Lung (tissue), 12 donors: Measurements from ENCODE around the gene PSME3. TPM values are rescaled to one million over a fixed set of nuclear protein-coding genes. Genes with fewer than 3 reads are reported as not detected.
"Not testable (repeated sequence)": the region's sequence is repeated elsewhere in the genome, so short reads cannot be mapped to it uniquely, and the experiment has no call there.

Experiments used
- ATAC-seq: fragments of 200-7000 bp; cut with Tn5 transposase; one replicate; pipeline ENCODE4 v1.9.1; 2020; ENCODE audit warnings: moderate number of reproducible peaks; ENCODE audit not compliant: insufficient read depth, low FRiP score
- DNase-seq, 3 donors: peaks; one replicate each; pipeline ENCODE4 v3.0.0-alpha.2; 2013 to 2017
- H3K27ac ChIP-seq, 2 donors: one replicate each; pipeline ENCODE4 v1.5.1; 2013; ENCODE audit warnings: mild to moderate bottlenecking in 2 of 2, moderate library complexity in 2 of 2, control low read depth in 1 of 2, inconsistent platforms in 1 of 2, low read depth in 1 of 2, low read length in 1 of 2
- H3K27me3 ChIP-seq, 3 donors: one replicate each; pipeline ENCODE4 v1.5.1; 2013; ENCODE audit warnings: low read length in 2 of 3; ENCODE audit not compliant: control insufficient read depth in 3 of 3, insufficient read depth in 3 of 3
- H3K36me3 ChIP-seq, 4 donors: one replicate each; pipeline ENCODE4 v1.5.1; 2013; ENCODE audit warnings: low read length in 4 of 4, mild to moderate bottlenecking in 1 of 4, moderate library complexity in 1 of 4; ENCODE audit not compliant: control insufficient read depth in 4 of 4, insufficient read depth in 4 of 4
- H3K4me1 ChIP-seq, 5 donors: one replicate each; pipeline ENCODE4 v1.5.1; 2013; ENCODE audit warnings: low read length in 5 of 5, mild to moderate bottlenecking in 2 of 5, moderate library complexity in 1 of 5; ENCODE audit not compliant: control insufficient read depth in 5 of 5, insufficient read depth in 5 of 5
- H3K4me3 ChIP-seq: one replicate; pipeline ENCODE4 v1.5.1; 2013; ENCODE audit warnings: mild to moderate bottlenecking, control low read depth, moderate library complexity
- H3K9ac ChIP-seq, 2 donors: one replicate each; pipeline ENCODE4 v1.5.1; 2013; ENCODE audit warnings: low read length in 2 of 2, control low read depth in 1 of 2; ENCODE audit not compliant: insufficient read depth in 1 of 2
- H3K9me3 ChIP-seq, 4 donors: one replicate each; pipeline ENCODE4 v1.5.1; 2013; ENCODE audit warnings: low read length in 3 of 4, mild to moderate bottlenecking in 1 of 4, moderate library complexity in 1 of 4; ENCODE audit not compliant: control insufficient read depth in 4 of 4, insufficient read depth in 3 of 4
- CTCF ChIP-seq: IDR thresholded peaks from 2 replicates; pipeline ENCODE4 v1.5.1; 2012; ENCODE audit warnings: mild to moderate bottlenecking; ENCODE audit errors: control extremely low read depth, extremely low read depth
- WGBS, 2 donors: extraction: QIAGEN DNeasy Blood & Tissue Kit; methylation state at CpG; one replicate each; pipeline ENCODE4 v1.1.7; 2013; 5-methylcytosine and 5-hydroxymethylcytosine counted together
- polyA plus RNA-seq, 2 donors: library from polyadenylated mRNA; stranded (reverse); fragments of 200-250 nt; gene quantifications; one replicate each; pipeline ENCODE4 v1.2.1, GENCODE V29; 2013
- total RNA-seq, 2 donors: library from RNA; depleted of rRNA in 1 of 2; stranded (reverse); fragments of >200 nt in 1 of 2; gene quantifications; one replicate each; pipeline ENCODE4 v1.2.1, GENCODE V29; 2014 to 2021
- donor health status: control.
- donor health status: control.
- donor health status: Bipolar disorder and iron deficiency.
- donor health status: healthy.
- donor health status: DM: yes; HTN: yes; CAD: no.

The PSME3 gene
- total and polyA plus RNA-seq, 4 donors = 34.5 to 117 (median 77.9) TPM

- Histone ChIP-seq H3K4me3 (no peak overlapping the region), H3K27me3 (no peaks in the 10 kb centered on the region), H3K36me3 (peaks cover 0 to 4% (median 0%) of the 10 kb centered on the region in 4 donors), H3K9ac (no peak overlapping the region), H3K27ac (no peak overlapping the region), H3K4me1 (peaks cover 0 to under 1% (median 0%) of the 10 kb centered on the region in 5 donors), H3K9me3 (no peaks in the 10 kb centered on the region)
- DNase-seq = no peak
- no peak for TF ChIP-seq CTCF
- ATAC-seq = no peak
- WGBS, 2 donors = 84 to 87% methylated on average over 5 of the region's 5 CpGs
Observed at GRCh38 chr17:42880776-42881310, 47.6 kb downstream of the PSME3 start.

GRCh38 chr17:42881706-42882105 lies 48.5 kb downstream of the PSME3 start:
- H3K27me3 ChIP-seq, ATAC-seq, H3K9me3 ChIP-seq, H3K27ac ChIP-seq, H3K4me3 ChIP-seq, H3K4me1 ChIP-seq, H3K36me3 ChIP-seq, H3K9ac ChIP-seq: not testable (repeated sequence)
- WGBS, 2 donors = 71 to 84% methylated on average over 6 of the region's 6 CpGs
- peak in 1 of 3 donors; percentile 44 for DNase-seq

- 93 to 95% methylated on average over 8 of the region's 8 CpGs for WGBS, 2 donors
- Histone ChIP-seq H3K9me3 (no peaks in the 10 kb centered on the region), H3K4me1 (peaks cover 0 to 3% (median 0%) of the 10 kb centered on the region in 5 donors), H3K27ac (no peak overlapping the region), H3K36me3 (peaks cover 0 to 2% (median 0%) of the 10 kb centered on the region in 4 donors), H3K27me3 (no peaks in the 10 kb centered on the region), H3K9ac (no peak overlapping the region), H3K4me3 (no peak overlapping the region)
- ATAC-seq (no peak), DNase-seq (no peak)
- no peak for TF ChIP-seq CTCF
Observed at GRCh38 chr17:42882166-42882565, 49.0 kb downstream of the PSME3 start.

GRCh38 chr17:42883802-42884558 lies 50.8 kb downstream of the PSME3 start:
- Histone ChIP-seq H3K4me3 (no peak overlapping the region), H3K36me3 (no peaks in the 10 kb centered on the region), H3K9me3 (no peaks in the 10 kb centered on the region), H3K27ac (no peak overlapping the region), H3K27me3 (no peaks in the 10 kb centered on the region), H3K9ac (no peak overlapping the region), H3K4me1 (peaks cover 0 to 3% (median 0%) of the 10 kb centered on the region in 5 donors)
- ATAC-seq (no peak), DNase-seq (no peak)
- 73 to 86% methylated on average over 7 of the region's 7 CpGs for WGBS, 2 donors
- TF ChIP-seq CTCF = no peak

GRCh38 chr17:42885806-42886205 lies 52.6 kb downstream of the PSME3 start:
- H3K27me3 ChIP-seq, H3K4me1 ChIP-seq, DNase-seq, H3K27ac ChIP-seq, H3K9ac ChIP-seq, H3K4me3 ChIP-seq, H3K9me3 ChIP-seq, ATAC-seq, H3K36me3 ChIP-seq: not testable (repeated sequence)
- 95 to 98% methylated on average over 3 of the region's 3 CpGs for WGBS, 2 donors
